K562 (cell line): ENCODE results near the gene CHTOP. TPM values are rescaled to one million over a fixed set of nuclear protein-coding genes. Genes with fewer than 3 reads are reported as not detected.

Experiments used
- RNF2 ChIP-seq: sonication (generic); IDR thresholded peaks from 2 replicates; pipeline ENCODE4 v1.6.1; 2016
- RUNX1 ChIP-seq: sonication (generic); IDR thresholded peaks from 2 replicates; pipeline ENCODE4 v1.6.1; 2016; ENCODE audit warnings: antibody characterized with exemption, low read depth
- polyA plus RNA-seq, 8 experiments: library from polyadenylated mRNA; depleted of rRNA in 4 of 8; stranded (reverse) in 5 of 8; unstranded in 3 of 8; fragments of >200 nt; fragmentation: Nextera tagmentation in 2 of 8; fragmentation: Illumina TruSeq in 1 of 8; extraction: Ambion mirVana in 2 of 8; extraction: Trizol in 1 of 8; gene quantifications; 2 replicates each; pipeline versions ENCODE4 v1.2.1 to v1.2.3, GENCODE V29; 2011 to 2014; ENCODE audit warnings: inconsistent platforms in 1 of 8, missing spikeins in 1 of 8
- total RNA-seq, 7 experiments: library from RNA; depleted of rRNA in 6 of 7; stranded (reverse); fragments of >200 nt in 6 of 7; fragmentation: Illumina TruSeq in 2 of 7; extraction: Trizol in 2 of 7; gene quantifications; 2 replicates each; pipeline versions ENCODE4 v1.2.1 to v1.2.3, GENCODE V29; 2011 to 2021; ENCODE audit warnings: low replicate concordance in 1 of 7
- TF ChIP-seq, protein P1 (sequence below), 2 experiments: fragments of 450-650 bp in 1 of 2; sonication (generic) in 1 of 2; formaldehyde crosslinking in 1 of 2; IDR thresholded peaks; 2 replicates each; pipeline versions ENCODE4 v1.7.1 to v1.9.0; 2016 to 2022; ENCODE audit warnings: inconsistent platforms in 1 of 2, mild to moderate bottlenecking in 1 of 2, missing genetic modification reagents in 1 of 2
- TF ChIP-seq, protein P2 (sequence below): IDR thresholded peaks from 2 replicates; pipeline ENCODE4 v1.6.1; 2014; ENCODE audit warnings: antibody characterized with exemption
- TF ChIP-seq, protein P3 (sequence below): fragments of 450-650 bp; IDR thresholded peaks from 2 replicates; pipeline ENCODE4 v1.6.1; 2016; ENCODE audit warnings: mild to moderate bottlenecking, moderate library complexity

The CHTOP gene
- total and polyA plus RNA-seq, 9 of the 15 experiments (the other 6 are each of a cell fraction or from before 2014, with no cell fraction given), result 10.2 to 91.8 (median 60.8) TPM

DNA sequence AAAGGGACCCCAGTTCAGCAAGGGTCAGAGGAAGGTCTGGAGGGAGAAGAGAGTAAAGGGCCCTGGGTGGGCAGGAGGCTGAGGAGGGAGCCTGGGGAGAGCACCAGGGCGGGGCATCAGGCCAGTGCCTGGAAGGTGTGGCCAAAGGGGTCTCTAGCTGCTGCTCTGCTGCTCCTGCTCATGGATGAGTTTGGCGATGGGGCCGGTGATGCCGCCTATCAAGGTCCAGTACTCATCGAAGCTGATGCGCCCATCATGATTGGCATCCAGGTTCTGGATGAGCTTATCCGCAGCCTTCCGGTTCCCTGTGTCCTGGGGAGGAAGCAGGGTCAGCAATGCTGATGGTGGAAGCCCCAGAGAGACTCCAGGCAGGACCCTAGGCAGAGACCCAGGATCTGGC is 26.5 kb upstream of the CHTOP start (continued):
- TF ChIP-seq, protein P1, sequence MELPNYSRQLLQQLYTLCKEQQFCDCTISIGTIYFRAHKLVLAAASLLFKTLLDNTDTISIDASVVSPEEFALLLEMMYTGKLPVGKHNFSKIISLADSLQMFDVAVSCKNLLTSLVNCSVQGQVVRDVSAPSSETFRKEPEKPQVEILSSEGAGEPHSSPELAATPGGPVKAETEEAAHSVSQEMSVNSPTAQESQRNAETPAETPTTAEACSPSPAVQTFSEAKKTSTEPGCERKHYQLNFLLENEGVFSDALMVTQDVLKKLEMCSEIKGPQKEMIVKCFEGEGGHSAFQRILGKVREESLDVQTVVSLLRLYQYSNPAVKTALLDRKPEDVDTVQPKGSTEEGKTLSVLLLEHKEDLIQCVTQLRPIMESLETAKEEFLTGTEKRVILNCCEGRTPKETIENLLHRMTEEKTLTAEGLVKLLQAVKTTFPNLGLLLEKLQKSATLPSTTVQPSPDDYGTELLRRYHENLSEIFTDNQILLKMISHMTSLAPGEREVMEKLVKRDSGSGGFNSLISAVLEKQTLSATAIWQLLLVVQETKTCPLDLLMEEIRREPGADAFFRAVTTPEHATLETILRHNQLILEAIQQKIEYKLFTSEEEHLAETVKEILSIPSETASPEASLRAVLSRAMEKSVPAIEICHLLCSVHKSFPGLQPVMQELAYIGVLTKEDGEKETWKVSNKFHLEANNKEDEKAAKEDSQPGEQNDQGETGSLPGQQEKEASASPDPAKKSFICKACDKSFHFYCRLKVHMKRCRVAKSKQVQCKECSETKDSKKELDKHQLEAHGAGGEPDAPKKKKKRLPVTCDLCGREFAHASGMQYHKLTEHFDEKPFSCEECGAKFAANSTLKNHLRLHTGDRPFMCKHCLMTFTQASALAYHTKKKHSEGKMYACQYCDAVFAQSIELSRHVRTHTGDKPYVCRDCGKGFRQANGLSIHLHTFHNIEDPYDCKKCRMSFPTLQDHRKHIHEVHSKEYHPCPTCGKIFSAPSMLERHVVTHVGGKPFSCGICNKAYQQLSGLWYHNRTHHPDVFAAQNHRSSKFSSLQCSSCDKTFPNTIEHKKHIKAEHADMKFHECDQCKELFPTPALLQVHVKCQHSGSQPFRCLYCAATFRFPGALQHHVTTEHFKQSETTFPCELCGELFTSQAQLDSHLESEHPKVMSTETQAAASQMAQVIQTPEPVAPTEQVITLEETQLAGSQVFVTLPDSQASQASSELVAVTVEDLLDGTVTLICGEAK (IDR thresholded peaks at IDR 0.05), result no peak
- TF ChIP-seq, protein P1 (CRISPR knock-in tag; IDR thresholded peaks at IDR 0.05), result no peak
- TF ChIP-seq RUNX1, result no peak
- TF ChIP-seq, protein P2, sequence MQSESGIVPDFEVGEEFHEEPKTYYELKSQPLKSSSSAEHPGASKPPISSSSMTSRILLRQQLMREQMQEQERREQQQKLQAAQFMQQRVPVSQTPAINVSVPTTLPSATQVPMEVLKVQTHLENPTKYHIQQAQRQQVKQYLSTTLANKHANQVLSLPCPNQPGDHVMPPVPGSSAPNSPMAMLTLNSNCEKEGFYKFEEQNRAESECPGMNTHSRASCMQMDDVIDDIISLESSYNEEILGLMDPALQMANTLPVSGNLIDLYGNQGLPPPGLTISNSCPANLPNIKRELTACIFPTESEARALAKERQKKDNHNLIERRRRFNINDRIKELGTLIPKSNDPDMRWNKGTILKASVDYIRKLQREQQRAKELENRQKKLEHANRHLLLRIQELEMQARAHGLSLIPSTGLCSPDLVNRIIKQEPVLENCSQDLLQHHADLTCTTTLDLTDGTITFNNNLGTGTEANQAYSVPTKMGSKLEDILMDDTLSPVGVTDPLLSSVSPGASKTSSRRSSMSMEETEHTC, result no peak
- TF ChIP-seq, protein P3, sequence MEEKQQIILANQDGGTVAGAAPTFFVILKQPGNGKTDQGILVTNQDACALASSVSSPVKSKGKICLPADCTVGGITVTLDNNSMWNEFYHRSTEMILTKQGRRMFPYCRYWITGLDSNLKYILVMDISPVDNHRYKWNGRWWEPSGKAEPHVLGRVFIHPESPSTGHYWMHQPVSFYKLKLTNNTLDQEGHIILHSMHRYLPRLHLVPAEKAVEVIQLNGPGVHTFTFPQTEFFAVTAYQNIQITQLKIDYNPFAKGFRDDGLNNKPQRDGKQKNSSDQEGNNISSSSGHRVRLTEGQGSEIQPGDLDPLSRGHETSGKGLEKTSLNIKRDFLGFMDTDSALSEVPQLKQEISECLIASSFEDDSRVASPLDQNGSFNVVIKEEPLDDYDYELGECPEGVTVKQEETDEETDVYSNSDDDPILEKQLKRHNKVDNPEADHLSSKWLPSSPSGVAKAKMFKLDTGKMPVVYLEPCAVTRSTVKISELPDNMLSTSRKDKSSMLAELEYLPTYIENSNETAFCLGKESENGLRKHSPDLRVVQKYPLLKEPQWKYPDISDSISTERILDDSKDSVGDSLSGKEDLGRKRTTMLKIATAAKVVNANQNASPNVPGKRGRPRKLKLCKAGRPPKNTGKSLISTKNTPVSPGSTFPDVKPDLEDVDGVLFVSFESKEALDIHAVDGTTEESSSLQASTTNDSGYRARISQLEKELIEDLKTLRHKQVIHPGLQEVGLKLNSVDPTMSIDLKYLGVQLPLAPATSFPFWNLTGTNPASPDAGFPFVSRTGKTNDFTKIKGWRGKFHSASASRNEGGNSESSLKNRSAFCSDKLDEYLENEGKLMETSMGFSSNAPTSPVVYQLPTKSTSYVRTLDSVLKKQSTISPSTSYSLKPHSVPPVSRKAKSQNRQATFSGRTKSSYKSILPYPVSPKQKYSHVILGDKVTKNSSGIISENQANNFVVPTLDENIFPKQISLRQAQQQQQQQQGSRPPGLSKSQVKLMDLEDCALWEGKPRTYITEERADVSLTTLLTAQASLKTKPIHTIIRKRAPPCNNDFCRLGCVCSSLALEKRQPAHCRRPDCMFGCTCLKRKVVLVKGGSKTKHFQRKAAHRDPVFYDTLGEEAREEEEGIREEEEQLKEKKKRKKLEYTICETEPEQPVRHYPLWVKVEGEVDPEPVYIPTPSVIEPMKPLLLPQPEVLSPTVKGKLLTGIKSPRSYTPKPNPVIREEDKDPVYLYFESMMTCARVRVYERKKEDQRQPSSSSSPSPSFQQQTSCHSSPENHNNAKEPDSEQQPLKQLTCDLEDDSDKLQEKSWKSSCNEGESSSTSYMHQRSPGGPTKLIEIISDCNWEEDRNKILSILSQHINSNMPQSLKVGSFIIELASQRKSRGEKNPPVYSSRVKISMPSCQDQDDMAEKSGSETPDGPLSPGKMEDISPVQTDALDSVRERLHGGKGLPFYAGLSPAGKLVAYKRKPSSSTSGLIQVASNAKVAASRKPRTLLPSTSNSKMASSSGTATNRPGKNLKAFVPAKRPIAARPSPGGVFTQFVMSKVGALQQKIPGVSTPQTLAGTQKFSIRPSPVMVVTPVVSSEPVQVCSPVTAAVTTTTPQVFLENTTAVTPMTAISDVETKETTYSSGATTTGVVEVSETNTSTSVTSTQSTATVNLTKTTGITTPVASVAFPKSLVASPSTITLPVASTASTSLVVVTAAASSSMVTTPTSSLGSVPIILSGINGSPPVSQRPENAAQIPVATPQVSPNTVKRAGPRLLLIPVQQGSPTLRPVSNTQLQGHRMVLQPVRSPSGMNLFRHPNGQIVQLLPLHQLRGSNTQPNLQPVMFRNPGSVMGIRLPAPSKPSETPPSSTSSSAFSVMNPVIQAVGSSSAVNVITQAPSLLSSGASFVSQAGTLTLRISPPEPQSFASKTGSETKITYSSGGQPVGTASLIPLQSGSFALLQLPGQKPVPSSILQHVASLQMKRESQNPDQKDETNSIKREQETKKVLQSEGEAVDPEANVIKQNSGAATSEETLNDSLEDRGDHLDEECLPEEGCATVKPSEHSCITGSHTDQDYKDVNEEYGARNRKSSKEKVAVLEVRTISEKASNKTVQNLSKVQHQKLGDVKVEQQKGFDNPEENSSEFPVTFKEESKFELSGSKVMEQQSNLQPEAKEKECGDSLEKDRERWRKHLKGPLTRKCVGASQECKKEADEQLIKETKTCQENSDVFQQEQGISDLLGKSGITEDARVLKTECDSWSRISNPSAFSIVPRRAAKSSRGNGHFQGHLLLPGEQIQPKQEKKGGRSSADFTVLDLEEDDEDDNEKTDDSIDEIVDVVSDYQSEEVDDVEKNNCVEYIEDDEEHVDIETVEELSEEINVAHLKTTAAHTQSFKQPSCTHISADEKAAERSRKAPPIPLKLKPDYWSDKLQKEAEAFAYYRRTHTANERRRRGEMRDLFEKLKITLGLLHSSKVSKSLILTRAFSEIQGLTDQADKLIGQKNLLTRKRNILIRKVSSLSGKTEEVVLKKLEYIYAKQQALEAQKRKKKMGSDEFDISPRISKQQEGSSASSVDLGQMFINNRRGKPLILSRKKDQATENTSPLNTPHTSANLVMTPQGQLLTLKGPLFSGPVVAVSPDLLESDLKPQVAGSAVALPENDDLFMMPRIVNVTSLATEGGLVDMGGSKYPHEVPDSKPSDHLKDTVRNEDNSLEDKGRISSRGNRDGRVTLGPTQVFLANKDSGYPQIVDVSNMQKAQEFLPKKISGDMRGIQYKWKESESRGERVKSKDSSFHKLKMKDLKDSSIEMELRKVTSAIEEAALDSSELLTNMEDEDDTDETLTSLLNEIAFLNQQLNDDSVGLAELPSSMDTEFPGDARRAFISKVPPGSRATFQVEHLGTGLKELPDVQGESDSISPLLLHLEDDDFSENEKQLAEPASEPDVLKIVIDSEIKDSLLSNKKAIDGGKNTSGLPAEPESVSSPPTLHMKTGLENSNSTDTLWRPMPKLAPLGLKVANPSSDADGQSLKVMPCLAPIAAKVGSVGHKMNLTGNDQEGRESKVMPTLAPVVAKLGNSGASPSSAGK, result no peak
- TF ChIP-seq RNF2, result no peak
- TF ChIP-seq, all 486 proteins: peak for 0
